GM21825 (cell line): ENCODE measurements around the gene PASK.

ENCODE experiments used
- ATAC-seq: cut with Tn5 transposase; IDR thresholded peaks from one replicate; pipeline ENCODE4 v1.9.1; 2021; ENCODE audit warnings: mild to moderate bottlenecking, moderate library complexity; ENCODE audit not compliant: unreplicated experiment

The PASK gene

DNA sequence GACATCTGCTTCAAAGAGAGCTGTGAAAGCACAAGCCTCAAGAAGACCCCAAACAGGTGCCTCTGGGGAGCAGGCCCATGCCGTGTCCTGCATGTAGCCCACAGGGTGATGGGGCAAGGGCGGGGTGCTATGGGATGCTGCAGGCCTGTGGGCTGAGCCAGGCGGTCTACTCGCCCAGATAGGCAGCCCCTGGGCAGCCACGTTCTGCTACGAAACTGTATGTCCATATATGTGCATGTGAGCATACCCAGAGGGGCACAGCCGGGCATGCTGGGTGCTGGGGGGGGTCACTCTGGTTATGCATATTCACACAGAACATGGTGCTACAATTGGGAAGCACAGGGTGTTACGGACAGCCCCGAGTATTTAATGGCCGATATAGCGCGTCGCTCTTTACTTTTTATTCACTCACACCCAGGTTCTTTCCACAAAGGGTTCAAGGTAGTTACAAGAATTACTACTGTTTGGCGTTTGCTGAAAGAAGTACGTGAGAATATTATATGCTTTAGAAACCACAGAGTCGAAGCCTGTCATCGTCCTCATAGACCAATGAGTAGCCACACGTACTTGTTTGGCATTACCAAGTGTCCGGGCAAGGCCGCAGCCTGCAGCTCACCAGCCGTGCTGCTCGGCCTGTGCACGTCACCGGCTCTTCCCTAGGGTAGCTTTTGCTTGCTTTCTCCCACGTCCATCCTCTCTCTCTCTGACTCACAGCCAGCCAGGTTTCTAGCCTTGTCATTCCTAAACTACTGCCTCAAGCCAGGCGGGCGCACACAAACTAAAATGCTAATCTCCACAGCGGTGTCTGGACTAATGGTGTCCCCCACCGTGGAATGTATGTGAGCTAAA is 61.6 kb downstream of the PASK start:
- peak; percentile 69 for ATAC-seq

DNA sequence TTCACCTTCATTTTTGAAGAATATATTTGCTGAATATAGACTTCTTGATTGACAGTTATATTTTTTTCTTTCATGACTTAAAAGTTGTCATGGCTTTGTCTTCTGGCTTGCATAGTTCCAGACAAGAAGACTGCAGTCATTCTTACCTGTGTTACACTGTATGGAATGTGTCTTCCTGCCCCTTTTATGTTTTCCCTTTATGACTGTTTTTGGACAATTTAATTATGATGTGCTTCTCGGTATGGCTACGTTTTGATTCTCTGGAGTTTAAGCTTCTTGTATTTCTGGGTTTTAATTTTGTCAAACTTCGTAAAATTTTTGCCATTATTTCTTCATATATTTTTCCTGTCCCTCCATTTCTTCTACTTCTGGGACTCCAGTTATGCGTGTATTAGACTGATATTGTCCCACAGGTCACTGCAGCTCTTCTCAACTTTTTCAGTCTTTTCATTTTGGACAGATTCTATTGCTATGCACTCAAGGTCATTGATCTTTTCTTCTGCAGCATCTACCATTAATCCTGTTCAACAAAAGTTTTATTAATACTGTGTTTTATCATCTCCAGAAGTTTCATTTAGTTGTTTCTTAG is 64.3 kb downstream of the PASK start:
- ATAC-seq = no peak

DNA sequence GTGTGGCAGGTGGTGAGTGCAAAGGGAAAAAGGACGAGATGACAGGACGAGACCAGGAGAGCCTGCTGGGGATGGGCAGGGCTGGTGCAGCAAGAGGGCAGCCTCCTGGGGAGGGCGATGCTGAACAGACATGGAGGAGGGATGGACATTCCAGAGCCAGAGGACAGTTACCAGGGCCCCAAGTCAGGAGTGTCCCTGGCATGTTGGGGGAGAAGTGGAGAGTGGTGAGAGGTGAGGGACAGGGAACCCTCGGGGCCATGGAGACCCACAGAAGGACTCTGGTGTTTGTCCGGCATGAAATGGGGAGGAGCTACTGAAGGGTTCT is 66.2 kb downstream of the PASK start:
- ATAC-seq = no peak

DNA sequence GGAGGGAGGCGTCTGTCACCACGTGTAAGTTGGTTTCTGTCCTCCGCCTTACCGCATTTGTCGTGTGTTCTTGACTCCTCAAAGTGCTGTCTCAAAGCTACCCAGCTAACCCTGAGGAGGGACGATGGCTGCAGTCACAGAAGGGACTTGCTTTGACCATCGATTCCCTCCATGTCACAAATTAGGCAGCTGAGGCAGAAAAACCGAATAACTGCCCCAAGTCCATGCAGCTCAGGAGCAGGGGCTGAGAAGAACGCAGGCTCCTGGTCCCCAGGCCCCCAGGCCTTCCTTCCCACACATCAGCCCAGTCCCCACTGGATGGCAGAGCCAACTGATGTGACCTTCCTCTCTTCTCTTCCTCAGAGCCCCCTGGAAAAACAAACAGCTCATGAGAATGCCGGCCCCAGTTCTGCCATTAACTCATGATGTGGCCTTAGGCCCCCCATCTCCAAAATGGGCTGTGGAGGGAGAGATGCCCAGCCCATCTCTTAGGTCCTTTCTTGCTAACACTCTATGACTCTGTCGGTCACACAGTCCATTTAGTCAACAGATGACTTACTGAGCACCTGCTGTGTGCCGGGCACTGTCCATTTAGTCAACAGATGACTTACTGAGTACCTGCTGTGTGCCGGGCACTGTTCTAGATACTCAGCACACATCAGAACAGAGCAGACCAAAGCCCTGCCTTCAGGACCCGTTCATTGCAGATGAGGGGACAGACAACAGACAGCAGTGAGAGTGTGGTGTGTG is 66.8 kb downstream of the PASK start:
- ATAC-seq = no peak

DNA sequence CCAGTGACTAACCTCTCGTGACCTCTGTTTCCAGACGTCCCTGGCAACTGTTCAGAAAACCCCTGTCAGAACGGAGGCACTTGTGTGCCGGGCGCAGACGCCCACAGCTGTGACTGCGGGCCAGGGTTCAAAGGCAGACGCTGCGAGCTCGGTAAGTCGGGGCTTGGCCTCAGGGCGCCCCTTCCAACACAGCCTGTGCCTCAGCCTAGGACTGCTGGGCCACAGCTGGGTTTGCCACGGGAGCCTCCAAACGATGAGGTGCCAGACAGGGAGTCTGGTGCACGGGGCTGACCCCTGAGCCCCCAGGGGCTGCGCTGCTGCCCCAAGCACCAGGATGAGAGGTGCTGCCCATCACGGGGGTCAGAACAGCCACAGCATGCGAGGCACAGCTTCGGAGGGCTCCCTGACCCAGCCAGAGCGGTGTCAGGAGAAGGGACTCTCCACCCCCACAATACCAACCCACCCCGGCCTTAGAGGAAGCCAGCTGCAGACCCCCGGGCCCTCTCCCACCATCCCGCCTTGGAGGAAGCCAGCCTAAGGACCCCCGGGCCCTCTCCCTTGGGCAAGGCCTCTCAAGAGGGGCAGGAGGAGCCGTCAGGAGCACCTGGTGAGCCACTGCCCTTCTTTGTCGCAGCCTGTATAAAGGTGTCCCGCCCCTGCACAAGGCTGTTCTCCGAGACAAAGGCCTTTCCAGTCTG is 67.5 kb downstream of the PASK start:
- no peak for ATAC-seq

DNA sequence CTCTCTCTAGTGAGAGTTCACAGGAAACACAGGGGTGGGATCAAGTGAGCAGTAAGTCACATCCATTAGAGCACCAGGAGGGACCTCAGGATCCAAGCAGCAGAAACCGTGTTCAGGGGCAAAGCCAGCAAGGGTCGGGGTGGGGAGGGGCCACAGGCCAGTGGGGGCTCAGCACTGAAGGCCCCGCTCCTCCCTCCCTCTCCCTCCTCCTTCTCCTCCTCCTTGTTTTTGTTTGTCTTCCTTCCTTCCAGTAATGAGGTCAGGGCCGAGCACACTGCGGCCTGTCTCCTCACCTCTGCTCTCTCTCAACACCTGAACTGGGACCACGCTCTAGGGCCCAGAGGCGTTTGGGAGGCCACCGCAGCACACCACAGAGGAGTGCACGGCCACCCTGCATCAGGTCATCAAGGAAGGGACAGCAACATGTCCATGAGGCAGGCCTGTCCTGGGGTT is 68.1 kb downstream of the PASK start:
- no peak for ATAC-seq

DNA sequence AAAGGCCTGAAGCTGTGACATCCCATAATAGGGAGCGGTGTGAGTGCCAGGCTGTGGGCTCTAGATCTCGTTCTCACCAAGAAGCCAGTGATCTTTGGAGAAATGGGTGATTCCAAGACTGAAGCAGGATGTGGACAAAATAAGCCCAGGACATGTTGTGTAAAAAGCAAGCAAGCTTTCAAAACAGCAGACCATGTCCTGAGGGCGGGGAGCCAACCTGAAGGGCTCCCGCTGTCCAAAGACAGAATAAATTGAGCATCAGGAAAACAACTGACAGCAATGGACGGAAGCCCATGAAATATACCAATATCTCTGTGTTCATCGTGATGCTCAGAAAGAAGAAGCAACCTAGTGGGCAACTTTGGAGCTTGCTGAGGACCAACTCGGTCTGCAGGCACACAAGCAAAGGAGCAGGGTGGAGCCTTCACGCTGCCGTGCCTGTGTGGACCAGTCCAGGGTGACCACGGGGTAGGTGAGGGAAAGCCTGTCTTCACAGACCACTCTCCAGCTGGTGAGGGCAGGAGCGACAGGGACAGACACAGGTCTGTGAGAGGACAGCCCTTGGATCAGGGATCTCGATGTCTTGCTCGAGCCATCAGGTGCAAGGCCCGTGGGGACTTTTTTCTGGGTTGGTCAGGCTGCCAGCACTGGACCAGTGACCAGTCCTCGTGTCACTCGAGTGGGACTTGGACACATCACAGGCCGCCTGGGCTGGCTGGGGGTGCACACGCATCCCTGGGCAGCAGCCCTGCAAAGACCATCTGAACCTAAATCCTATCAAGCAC is 68.7 kb downstream of the PASK start:
- no peak for ATAC-seq

DNA sequence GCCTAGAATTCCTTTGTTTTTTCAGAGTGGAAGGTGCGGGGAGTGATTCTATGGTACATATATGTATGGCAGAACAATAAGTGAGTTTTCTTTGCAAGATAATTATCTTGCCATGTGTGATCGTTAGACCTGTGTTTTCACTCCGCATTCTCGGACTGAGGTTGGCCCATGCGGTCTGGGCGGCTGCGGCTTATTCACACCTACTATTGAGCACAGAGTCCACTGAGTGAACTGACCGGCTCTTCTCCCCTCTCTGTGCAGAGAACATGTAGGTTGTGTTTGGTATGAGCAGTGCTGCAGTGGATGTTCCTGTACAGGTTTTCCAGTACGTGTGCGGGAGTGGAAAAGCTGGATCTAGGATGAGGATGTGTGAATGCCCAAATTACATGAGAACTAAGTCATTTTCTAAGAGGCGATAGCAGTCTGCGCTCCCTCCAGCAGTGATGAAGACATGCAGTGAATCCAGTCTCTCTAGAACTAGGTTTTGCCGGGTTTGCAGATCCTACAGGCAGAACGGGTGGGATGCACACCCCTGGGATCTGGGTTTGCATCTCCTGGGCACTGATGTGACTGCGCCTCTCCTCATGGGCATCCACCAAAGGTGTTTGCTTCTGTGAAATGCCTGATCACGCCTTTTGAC is 74.3 kb downstream of the PASK start:
- no peak for ATAC-seq

DNA sequence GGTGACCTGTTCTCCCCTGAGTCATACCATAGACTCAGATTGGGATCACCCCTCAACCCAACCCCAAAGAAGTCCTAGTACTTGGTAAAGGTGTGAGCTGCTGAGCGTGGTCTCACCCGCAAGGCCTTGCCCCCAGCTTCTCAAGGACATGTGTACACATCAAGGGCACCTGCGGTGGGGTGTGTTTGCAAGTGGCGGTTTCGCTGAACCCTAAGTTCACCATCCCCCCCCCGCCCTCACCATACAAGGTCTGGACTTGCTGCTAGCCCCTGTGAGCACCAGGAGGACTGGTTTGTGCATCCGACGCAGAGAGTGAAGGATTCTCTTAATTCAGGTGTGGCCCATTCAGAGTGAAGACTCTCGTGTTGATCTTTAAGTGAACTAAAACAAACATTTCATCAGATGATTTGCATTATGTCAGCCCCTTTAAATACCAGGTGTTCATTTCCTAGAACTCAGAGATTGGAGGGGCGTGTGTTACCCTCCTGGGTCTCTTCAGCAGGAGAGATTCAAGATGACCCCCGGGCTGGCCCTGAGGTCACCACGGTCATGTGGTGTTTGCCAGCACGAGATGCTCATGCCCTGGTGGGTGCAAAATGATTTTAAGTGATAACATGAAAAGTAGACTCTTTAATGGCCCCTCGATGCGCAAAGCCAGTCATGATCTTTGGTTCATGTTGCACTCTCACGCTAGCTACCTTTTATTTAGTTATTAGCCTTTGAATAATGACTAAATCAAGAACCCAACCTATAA is 75.0 kb downstream of the PASK start:
- ATAC-seq = no peak

DNA sequence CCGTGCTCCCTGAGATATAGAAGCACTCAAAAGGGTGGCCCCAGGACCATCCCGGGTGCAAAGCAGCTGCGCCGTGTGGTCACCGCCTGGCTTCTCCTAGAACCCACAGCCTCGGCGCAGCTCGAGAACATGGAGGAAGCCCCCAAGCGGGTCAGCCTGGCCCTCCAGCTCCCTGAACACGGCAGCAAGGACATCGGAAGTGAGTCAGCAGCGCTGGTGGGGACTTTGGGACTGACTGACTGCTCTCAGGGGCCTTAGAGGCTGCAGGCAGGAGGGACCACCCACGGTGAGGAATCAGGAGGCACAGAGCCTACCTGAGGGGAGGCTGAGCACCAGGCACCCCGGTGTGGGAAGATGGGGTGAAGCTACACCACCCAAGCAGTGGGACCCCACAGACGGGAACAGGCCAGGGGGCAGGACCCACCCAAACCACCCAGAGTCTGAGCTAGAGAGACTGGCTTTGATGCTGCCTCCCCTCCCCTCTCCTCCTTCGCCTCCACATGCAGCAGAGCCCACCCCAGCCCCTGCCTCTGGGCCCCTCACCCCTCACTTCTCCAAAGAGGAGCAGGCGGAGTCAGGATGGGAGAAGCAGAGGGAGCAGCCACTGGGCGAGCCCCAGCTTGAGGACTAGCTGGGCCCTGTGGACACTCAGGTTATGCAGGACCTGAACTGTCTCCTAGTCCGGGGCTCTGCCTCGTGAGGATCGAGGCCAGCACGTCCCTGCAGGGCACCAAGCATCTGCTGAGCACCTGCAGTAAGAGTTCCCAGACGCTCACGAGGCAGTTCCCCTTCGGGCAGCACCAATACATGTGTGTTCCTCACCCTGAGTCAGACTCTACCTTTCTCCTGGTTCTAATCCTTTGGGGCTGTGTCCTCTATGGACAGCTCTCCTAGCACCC is 75.9 kb downstream of the PASK start:
- no peak for ATAC-seq

DNA sequence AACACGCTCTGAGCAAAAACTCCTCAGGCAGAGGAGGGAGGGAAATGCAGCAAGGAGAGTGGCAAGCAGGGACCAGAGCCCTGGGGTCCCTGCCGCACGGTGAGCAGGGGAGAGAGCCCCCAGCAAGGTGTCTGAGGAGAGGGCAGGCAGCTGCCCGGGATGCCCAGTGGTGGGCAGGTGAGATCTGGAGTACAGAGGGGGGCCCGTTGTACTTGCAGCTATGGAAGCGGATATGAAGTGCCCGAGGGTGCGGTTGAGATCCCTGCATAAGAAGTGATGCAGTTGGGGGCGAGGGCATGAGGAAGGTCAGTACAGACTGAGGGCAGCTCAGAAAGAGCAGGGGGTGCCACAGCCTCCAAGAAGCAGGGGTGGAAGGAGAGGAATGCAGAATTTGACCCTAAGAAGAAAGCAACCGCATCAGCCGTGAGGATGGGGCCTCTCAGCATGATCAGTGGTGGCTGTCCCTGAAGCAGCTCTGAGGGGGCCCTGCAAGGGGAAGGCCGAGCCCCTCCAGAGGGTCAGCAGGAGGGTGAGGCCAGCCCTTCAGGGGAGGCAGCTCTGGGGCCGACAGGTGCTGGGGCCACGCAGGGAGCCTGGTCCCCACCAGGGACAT is 76.6 kb downstream of the PASK start:
- no peak for ATAC-seq

DNA sequence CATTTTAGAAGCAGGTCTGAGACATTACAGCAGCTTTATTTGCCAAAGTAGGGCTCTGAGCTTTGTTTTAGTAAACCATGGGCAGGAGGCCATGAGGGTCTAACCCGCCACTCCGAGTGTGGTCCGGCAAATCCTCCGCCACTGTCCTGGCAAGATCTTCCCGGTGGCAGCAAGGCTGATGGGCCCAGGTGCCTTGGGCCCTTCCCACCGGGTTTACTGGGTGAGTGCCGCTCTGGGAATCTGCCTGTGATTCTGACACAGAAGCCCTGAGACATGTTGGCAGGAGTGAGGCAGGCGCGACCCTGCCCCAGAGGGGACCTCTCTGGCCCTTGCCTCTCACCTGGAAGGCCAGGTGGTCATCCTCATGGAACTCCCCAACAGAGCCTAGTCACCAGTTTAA is 77.1 kb downstream of the PASK start:
- no peak for ATAC-seq

DNA sequence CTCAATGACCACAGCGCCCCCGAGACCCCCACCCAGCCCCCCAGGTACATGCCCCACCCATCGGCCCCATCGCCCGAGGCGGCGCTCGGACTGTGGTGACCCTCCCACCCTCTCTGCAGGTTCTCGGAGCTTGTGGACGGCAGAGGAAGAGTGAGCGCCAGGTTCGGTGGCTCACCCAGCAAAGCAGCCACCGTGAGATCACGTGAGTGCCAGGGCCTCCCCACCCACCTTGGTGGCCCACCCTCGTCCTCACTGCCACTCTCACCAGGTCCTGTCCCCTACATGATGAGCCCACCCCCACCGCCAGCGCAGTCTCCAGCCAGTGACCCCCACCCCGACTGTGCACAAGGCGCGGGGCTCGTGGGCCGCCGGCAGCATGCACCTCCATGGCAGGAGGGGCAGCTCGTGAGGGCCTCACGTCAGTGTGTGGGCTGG is 77.6 kb downstream of the PASK start:
- ATAC-seq = no peak

DNA sequence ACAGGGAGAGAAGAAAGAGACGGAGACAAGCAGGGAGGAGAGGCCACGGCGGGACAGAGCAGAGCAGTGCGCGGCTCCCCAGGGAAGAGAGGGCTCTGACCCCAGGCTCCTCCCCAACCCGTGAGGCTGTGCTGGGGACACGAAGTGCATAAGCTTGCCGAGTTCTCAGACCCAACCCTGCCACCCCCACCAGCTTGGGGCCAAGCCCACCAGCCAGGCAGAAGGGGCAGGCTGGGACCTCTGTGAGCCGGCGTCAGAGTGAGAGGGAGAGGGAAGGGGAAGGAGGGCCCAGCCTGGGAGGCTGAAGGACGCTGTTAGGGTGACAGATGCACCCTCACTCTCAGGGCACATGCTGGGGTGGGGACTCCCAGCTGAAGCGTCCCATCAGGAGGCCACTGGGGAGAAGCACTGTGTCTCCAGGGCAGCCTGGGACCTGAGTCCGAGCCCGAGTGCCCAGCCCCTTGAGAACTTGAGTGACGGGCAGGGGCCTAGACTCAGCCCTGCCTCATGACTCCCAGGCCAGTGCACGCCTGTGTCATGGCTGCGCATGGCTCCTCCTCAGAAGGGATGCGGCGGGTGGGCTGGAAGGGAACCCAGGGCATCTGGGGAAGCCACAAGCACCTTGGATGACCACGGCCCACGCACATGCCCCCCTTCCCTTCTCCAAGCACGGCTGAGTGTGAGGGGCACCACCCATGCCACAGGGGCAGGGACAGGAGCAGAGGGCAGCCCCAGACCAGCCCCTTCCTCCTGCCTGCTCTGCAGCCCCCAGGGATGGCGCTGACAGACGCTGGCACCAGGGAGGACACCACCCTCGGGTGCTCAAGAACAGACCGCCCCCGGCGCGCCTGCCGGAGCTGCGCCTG is 78.2 kb downstream of the PASK start:
- no peak for ATAC-seq

DNA sequence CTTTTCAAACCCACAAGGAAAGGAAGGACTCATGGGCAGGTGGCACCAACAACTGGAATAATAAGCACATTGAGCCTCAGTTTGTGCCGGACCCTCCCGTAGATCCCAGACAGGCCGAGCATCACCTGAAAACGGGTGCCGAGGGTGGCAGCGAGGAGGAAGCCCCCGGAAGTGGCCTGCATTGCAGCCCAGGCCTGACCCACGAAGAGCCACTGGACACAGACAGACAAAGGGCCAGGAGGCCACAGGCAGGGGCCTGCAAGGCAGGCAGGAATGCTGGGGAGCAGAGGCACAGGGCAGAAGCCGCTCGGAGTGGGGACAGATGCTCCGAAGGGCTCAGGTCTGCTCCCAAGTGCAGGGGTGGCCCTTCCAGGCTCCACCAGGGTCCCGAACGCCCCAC is 78.9 kb downstream of the PASK start:
- no peak for ATAC-seq

DNA sequence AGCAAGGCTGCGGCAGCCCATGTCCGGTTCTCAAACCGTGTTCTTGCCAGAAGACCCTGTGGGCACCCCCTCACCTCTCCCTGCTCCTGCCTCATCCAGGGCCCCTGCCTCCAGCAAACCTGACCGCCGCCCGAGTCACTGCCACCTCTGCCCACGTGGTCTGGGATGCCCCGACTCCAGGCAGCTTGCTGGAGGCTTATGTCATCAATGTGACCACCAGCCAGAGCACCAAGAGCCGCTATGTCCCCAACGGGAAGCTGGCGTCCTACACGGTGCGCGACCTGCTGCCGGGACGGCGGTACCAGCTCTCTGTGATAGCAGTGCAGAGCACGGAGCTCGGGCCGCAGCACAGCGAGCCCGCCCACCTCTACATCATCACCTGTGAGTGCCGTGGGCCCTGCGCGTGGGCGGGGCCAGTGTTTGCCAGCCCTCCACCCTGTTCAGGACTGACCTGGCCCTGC is 79.4 kb downstream of the PASK start:
- ATAC-seq = no peak
